ENCODE results near the gene HDAC1.

GRCh38 chr1:32327204-32327603 lies 35.3 kb downstream of the HDAC1 start:
- TF ChIP-seq, protein P1, sequence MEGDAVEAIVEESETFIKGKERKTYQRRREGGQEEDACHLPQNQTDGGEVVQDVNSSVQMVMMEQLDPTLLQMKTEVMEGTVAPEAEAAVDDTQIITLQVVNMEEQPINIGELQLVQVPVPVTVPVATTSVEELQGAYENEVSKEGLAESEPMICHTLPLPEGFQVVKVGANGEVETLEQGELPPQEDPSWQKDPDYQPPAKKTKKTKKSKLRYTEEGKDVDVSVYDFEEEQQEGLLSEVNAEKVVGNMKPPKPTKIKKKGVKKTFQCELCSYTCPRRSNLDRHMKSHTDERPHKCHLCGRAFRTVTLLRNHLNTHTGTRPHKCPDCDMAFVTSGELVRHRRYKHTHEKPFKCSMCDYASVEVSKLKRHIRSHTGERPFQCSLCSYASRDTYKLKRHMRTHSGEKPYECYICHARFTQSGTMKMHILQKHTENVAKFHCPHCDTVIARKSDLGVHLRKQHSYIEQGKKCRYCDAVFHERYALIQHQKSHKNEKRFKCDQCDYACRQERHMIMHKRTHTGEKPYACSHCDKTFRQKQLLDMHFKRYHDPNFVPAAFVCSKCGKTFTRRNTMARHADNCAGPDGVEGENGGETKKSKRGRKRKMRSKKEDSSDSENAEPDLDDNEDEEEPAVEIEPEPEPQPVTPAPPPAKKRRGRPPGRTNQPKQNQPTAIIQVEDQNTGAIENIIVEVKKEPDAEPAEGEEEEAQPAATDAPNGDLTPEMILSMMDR (conservative IDR thresholded peaks at IDR 0.05 in 1 of 2, IDR thresholded peaks at IDR 0.05 in 1 of 2; ENCODE audit: low read depth in 1 of 2, low read length in 2 of 2), result no peak
- no peak for TF ChIP-seq EZH2 (IDR thresholded peaks at IDR 0.05; ENCODE audit: low read length, missing control alignments)

All from fibroblast of lung (primary cell).